B cell (primary cell): ENCODE data around the gene OSER1. TPM values are rescaled to one million over a fixed set of nuclear protein-coding genes. Genes with fewer than 3 reads are reported as not detected.

Experiments
- ATAC-seq: fragments of 200-7000 bp; cut with Tn5 transposase; one replicate; pipeline ENCODE4 v1.10.0; 2021; ENCODE audit warnings: low read depth, mild to moderate bottlenecking, moderate number of reproducible peaks, moderate library complexity
- CTCF ChIA-PET: fragments of 350-600 bp; sonication (Branson Sonifier 250); formaldehyde crosslinking; loops from one replicate; lab custom pipeline; 2021; ENCODE audit warnings: antibody characterized with exemption, inconsistent platforms; lab: Charles Lee
- POLR2A ChIA-PET: fragments of 350-600 bp; sonication (Branson Sonifier 250); formaldehyde crosslinking; loops from one replicate; lab custom pipeline; 2021; ENCODE audit warnings: antibody characterized with exemption; lab: Charles Lee
- DNase-seq: peaks from one replicate; pipeline ENCODE4 v3.0.0; 2013
- H2AFZ ChIP-seq: 2 replicates; pipeline ENCODE4 v1.6.1; 2012; ENCODE audit warnings: mild to moderate bottlenecking, low read depth, low read length; ENCODE audit not compliant: insufficient read depth, poor library complexity, severe bottlenecking
- H3K27ac ChIP-seq, 2 donors: 1 replicate in 1 of 2; 2 replicates in 1 of 2; pipeline ENCODE4 v1.5.1; 2012 to 2013; ENCODE audit warnings: low read length in 2 of 2, mild to moderate bottlenecking in 2 of 2, moderate library complexity in 1 of 2
- H3K27me3 ChIP-seq, 4 experiments: fragments of 200-600 bp in 1 of 4; sonication (generic) in 1 of 4; replicated peaks in 1 of 4; 1 replicate in 2 of 4; 2 replicates in 2 of 4; pipeline versions ENCODE4 v1.6.1 to v1.7.0; 2013 to 2016; ENCODE audit warnings: low read length in 3 of 4, mild to moderate bottlenecking in 2 of 4, mixed read lengths in 1 of 4, moderate library complexity in 1 of 4; ENCODE audit not compliant: insufficient read depth in 4 of 4, control insufficient read depth in 3 of 4; ENCODE audit errors: control extremely low read depth in 1 of 4
- H3K36me3 ChIP-seq, 2 experiments: replicated peaks in 1 of 2; 1 replicate in 1 of 2; 2 replicates in 1 of 2; pipeline versions ENCODE4 v1.6.1 to v1.7.1; 2013; ENCODE audit warnings: low read length in 1 of 2; ENCODE audit not compliant: insufficient read depth in 2 of 2, control insufficient read depth in 1 of 2; ENCODE audit errors: control extremely low read depth in 1 of 2, extremely low read depth in 1 of 2
- H3K4me1 ChIP-seq, 2 donors: fragments of 200-600 bp in 1 of 2; sonication (generic) in 1 of 2; 1 replicate in 1 of 2; 2 replicates in 1 of 2; pipeline versions ENCODE4 v1.5.1 to v1.6.1; 2013 to 2017; ENCODE audit warnings: low read length in 2 of 2; ENCODE audit not compliant: control insufficient read depth in 2 of 2, insufficient read depth in 2 of 2
- H3K4me2 ChIP-seq: replicated peaks from 2 replicates; pipeline ENCODE3; 2012; ENCODE audit warnings: mild to moderate bottlenecking, low read depth, low read length; ENCODE audit not compliant: poor library complexity, severe bottlenecking
- H3K4me3 ChIP-seq, 5 experiments: fragments of 200-600 bp in 1 of 5; sonication (generic) in 1 of 5; 1 replicate in 3 of 5; 2 replicates in 2 of 5; pipeline versions ENCODE4 v1.5.1 to v1.7.0; 2011 to 2016; ENCODE audit warnings: low read length in 4 of 5, mild to moderate bottlenecking in 4 of 5, low read depth in 2 of 5, control low read depth in 1 of 5, moderate library complexity in 1 of 5; ENCODE audit not compliant: insufficient read depth in 1 of 5; ENCODE audit errors: control extremely low read depth in 1 of 5, extremely low read depth in 1 of 5
- H3K79me2 ChIP-seq: fragments of 200-600 bp; sonication (generic); one replicate; pipeline ENCODE4 v1.6.0; 2016; ENCODE audit warnings: low read length; ENCODE audit not compliant: control insufficient read depth, insufficient read depth
- H3K9ac ChIP-seq: fragments of 200-600 bp; sonication (generic); 2 replicates; pipeline ENCODE4 v1.6.1; 2017; ENCODE audit warnings: mild to moderate bottlenecking, low read length, moderate library complexity
- H3K9me3 ChIP-seq, 3 donors: one replicate each; pipeline versions ENCODE4 v1.6.1 to v1.7.1; 2013; ENCODE audit warnings: low read length in 2 of 3; ENCODE audit not compliant: control insufficient read depth in 2 of 3, insufficient read depth in 1 of 3; ENCODE audit errors: control extremely low read depth in 1 of 3
- H4K20me1 ChIP-seq: 2 replicates; pipeline ENCODE4 v1.6.0; 2012; ENCODE audit warnings: mild to moderate bottlenecking, low read length; ENCODE audit not compliant: insufficient read depth, control insufficient read depth, poor library complexity, severe bottlenecking
- H3K27ac Mint-ChIP-seq: one replicate; pipeline ENCODE4 v1.8.0; 2021; ENCODE audit warnings: mixed read lengths
- H3K27me3 Mint-ChIP-seq: one replicate; pipeline ENCODE4 v1.8.0; 2021; ENCODE audit warnings: mixed read lengths
- H3K4me1 Mint-ChIP-seq: one replicate; pipeline ENCODE4 v1.8.0; 2021; ENCODE audit warnings: mixed read lengths
- H3K4me3 Mint-ChIP-seq: one replicate; pipeline ENCODE4 v1.8.0; 2021; ENCODE audit warnings: mixed read lengths
- H3K9me3 Mint-ChIP-seq: one replicate; pipeline ENCODE4 v1.8.0; 2022; ENCODE audit warnings: mixed read lengths; ENCODE audit not compliant: insufficient read depth
- CTCF ChIP-seq: fragments of 200-600 bp; IDR thresholded peaks from one replicate; pipeline ENCODE4 v1.8.0; 2022; ENCODE audit warnings: antibody characterized with exemption, mild to moderate bottlenecking
- EZH2 ChIP-seq: IDR thresholded peaks from 2 replicates; pipeline ENCODE4 v1.6.1; 2012; ENCODE audit warnings: borderline replicate concordance, low read depth, mild to moderate bottlenecking, moderate library complexity, low read length; ENCODE audit not compliant: insufficient read depth, poor library complexity, severe bottlenecking
- WGBS: methylation state at CpG from one replicate; pipeline ENCODE4 v1.1.5; 2013; ENCODE audit warnings: missing lambda C conversion rate; ENCODE audit not compliant: insufficient coverage; 5-methylcytosine and 5-hydroxymethylcytosine counted together
- intact Hi-C: fragments of 100-400 bp; cut with micrococcal nuclease; formaldehyde crosslinking; loops from one replicate; pipeline ENCODE4 v1.10.0; 2022
- polyA plus RNA-seq: library from polyadenylated mRNA; depleted of rRNA; stranded (reverse); fragments of >200 nt; gene quantifications from 2 replicates; pipeline ENCODE4 v1.2.3, GENCODE V29; 2012
- total RNA-seq, 2 donors: library from RNA; stranded (reverse); fragments of 120-200 nt in 1 of 2; gene quantifications; 1 replicate in 1 of 2; 2 replicates in 1 of 2; pipeline versions ENCODE4 v1.2.3 to v1.2.4, GENCODE V29; 2013 to 2022

Gene OSER1
- total and polyA plus RNA-seq, 2 donors (not counting 1 experiment from before 2014, with no cell fraction given), result 80.0 to 130 TPM

- no peak overlapping the region for H3K9ac ChIP-seq
- Mint-ChIP-seq H3K9me3 (no peaks in the 10 kb centered on the region), H3K4me3 (no peak overlapping the region), H3K27ac (no peak overlapping the region), H3K27me3 (peaks cover 28% of the 10 kb centered on the region), H3K4me1 (no peaks in the 10 kb centered on the region)
- H3K4me3 ChIP-seq, result no peak overlapping the region
- H3K9me3 ChIP-seq, result no peaks in the 10 kb centered on the region
- no peaks in the 10 kb centered on the region for H3K79me2 ChIP-seq
- ChIA-PET POLR2A (interaction anchor here (0.6 kb wide), 1 partner anchor 186 kb away, joined by 3 read pairs; no protein-coding TSS in a partner anchor), CTCF (no interaction called here)
- H3K4me2 ChIP-seq, result no peak overlapping the region
- 100% methylated on average over 2 of the region's 4 CpGs for WGBS
- ATAC-seq (no peak), DNase-seq (no peak)
- H3K4me1 ChIP-seq, result no peaks in the 10 kb centered on the region
- H2AFZ ChIP-seq, result no peak overlapping the region
- H3K27me3 ChIP-seq, result peaks cover 0 to 6% (median 0%) of the 10 kb centered on the region in 4 experiments
- intact Hi-C loops, result no loop called here
- H3K27ac ChIP-seq, result no peak overlapping the region
- TF ChIP-seq EZH2 (no peak), CTCF (no peak)
- no peaks in the 10 kb centered on the region for H3K36me3 ChIP-seq
- no peaks in the 10 kb centered on the region for H4K20me1 ChIP-seq
Observed at GRCh38 chr20:44146272-44146671, 64.3 kb downstream of the OSER1 start.

Other genes starting within 250 kb of the OSER1 start
- 0.10 and 0.17 TPM in 2 replicates for gene JPH2, start 23.6 kb downstream of the OSER1 start, total RNA-seq
- gene JPH2, start 23.6 kb downstream of the OSER1 start, polyA plus RNA-seq, result not detected in 2 replicates
- not detected in 2 replicates for gene GDAP1L1, start 36.5 kb upstream of the OSER1 start, total RNA-seq
- not detected in 2 replicates for gene GDAP1L1, start 36.5 kb upstream of the OSER1 start, polyA plus RNA-seq
- gene FITM2, start 100.4 kb upstream of the OSER1 start, total RNA-seq, result 4.0 and 4.3 TPM in 2 replicates
- gene FITM2, start 100.4 kb upstream of the OSER1 start, polyA plus RNA-seq, result 2.0 and 2.9 TPM in 2 replicates
- gene R3HDML, start 126.3 kb upstream of the OSER1 start, total RNA-seq, result not detected in 2 replicates
- not detected in 2 replicates for gene R3HDML, start 126.3 kb upstream of the OSER1 start, polyA plus RNA-seq
- not detected in 2 replicates for gene HNF4A, start 144.9 kb upstream of the OSER1 start, total RNA-seq
- gene HNF4A, start 144.9 kb upstream of the OSER1 start, polyA plus RNA-seq, result not detected in 2 replicates